Measurements from ENCODE around the gene CCDC186. TPM values are rescaled to one million over a fixed set of nuclear protein-coding genes. Genes with fewer than 3 reads are reported as not detected.

The CCDC186 gene
- total RNA-seq, result 56.4 TPM

DNA sequence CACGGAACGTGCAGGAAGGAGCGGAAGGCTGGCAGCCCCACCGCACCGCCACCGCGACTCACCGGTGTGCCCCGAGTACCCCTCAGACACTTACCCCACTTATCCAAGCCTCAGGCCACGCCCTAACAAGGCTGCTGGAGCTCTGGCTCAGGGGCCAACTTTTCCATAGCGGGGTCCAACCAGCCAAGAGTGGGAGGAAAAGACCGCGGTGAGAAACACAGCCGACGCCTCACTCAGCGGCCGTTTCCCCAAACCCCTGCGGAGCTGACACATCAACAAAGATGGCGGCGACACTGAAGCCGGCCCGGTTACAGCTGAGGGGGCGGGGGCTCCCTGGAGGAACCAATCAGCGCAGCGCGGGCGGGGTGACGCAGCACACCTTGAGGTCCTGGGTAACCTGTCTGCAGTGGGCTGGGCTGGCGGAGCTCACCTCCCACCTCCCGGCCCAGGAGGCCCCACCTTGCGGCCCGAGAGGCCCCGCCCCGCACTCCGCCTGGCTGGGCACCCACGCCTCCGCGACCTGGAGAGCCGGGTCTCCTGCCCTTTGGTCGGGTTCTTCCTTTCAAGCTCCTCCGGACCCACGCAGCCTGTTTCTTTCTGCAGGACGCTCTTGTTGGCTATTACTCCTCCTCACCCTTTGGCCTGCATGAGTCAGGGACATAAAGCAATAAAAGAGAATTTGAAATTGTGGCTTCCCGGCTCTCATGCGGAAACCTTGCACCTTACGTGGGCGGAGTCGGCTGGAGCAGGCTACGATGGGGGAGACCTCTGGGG lies at the start of gene CCDC186:
Gene CCDC186, minus strand, starts transcription at position 283 of the 774 bp plus-strand sequence. CDS start 10,935 bp downstream, outside the sequence.
- DNase-seq, result peak; percentile 64

DNA sequence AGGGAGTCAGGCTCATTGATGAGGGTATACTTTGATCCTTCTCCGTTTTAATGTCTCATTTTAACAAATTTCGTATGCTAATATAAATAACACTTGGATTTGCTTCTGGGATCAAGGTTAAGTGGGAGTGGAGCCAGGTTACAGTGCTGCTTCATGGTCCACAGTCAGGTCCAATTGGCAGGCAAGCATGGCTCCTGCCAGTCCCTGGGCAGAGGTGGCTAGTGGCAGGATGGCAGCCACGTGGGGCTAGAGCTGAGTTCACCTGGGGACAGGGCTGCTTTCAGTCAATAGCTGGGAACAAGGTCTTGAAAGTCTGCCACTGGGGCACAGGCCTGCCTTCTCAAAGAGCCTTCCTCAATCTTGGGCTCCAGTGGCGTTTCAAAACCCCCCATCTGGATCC lies 49.1 kb upstream of the CCDC186 start:
- DNase-seq, result no peak

DNA sequence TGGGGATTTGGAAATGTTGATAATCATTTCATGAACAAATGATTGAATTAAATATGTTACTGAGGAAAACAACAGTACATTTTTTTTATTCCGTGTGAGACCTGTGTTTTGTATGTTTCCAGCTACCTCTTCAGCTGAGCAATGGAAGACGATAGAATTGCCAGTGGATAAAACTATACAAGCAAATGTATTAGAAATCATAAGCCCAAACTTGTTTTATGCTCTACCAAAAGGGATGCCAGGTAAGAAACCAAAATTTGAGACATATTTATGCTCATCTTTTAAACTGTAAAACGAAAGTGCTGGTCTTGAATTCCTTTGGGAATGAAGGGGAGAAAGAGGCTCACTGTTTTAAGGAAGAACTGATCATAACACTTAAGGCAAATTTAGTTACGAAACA lies 47.2 kb upstream of the CCDC186 start:
- no peak for DNase-seq

DNA sequence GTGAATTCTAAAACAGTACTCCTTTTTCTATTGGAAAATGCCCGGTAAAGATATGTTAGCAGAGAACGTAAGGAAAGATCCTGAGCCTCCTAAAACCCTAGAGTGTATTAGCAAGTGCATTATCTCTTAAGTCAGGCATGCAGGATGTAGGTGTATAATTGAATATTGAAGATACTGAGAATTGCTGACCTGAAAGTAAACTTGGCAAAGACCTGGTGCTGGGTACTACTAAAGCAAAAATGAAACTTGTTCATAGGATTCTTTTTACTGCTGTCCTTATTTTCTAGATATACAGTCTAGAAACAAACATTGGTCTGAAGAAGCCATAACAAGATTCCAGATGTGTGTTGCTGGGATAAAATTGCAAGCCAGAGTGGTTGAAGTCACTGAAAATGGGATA lies 46.3 kb upstream of the CCDC186 start:
- DNase-seq, result no peak

DNA sequence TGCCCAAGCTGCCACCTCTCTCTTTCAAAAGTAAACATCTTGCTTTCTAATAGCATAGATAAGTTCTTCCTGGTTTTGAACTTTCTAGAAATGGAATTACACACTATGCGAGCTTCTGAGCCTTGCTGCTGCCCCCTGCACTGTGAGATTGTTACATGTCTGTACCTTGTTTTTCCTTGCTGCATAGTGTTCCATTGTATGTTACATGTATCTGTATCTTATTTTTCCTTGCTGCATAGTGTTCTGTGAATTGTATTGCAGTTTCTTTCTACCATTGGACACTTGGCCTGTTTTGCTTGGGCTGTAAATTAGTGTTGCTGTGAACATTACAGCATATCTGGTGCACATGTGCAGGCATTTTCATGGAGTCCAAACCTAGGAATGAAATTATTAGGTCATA lies 41.0 kb upstream of the CCDC186 start:
- DNase-seq, result no peak

DNA sequence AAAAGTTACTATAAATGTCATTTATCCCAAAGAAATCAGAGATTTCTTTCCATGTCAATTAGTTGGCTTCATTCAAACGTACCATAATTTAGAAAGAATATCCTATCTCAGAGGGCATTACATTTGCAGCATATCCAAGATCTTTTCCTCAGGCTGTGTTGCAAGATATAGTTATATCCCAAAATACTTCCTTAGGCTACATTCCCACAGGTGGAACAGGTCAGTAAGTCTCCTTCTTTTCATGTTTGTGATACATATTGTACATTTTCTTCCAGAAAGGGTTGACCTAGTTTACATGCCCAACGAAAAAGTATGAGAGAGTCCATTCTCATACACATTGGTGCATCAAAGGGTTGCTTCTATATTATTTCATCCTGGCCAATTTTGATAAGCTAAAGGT lies 38.1 kb upstream of the CCDC186 start:
- DNase-seq, result no peak

DNA sequence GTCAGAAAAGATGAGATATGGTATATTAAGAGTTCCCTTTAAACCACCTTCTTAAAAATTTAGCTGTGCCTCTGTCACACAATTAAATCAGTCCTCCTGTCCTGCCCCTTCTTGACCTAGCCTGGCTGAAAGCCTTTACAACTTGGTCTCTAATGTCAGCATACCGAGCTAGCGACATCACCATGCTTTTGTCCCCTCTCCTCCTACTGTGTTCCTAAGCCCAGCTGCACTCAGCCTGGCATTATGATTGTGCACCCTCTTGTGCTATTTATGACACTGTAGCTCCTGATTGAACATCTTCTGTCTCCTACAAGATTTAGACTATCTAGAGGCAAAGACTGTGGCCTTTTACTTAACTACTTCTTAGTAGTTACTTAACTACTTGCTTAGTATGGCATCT lies 34.3 kb upstream of the CCDC186 start:
- no peak for DNase-seq

DNA sequence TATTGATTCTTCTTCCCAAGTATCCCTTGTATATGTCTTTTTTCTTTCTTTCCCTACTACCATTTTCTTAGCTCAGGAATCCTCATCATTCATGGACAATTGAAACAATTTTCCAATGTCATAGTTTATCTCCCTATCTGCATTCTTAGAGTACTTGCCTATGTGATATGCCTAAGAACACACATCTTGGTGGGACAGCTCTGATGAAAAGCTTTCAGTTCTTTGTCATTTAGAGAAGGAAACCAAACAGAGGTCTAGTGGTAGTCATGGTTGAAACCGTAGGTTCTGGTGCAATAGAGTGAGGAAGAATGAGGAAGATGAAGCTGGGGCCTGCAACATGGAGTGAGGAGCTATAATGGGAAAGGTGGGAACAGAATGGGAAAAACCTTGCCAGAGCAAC lies 33.3 kb upstream of the CCDC186 start:
- DNase-seq, result no peak

DNA sequence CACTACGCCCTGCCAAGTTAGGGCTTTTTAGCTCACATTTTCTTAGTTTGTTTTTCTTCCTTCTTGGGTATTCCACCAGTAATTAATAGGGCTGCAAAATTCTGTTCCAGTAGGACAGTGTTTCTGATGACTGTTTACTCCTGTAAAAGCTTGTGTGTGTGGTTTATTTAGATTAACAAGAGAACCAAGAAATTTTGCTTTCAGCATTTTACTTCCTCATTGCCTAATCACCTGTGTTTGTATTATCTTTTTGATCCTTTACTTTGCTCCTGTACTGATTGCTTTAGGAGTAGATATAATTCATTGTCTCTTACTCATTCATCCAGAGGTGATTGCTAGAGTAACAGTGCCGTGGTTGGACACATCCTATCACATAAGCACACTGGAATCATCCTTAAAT lies 32.9 kb upstream of the CCDC186 start:
- no peak for DNase-seq

DNA sequence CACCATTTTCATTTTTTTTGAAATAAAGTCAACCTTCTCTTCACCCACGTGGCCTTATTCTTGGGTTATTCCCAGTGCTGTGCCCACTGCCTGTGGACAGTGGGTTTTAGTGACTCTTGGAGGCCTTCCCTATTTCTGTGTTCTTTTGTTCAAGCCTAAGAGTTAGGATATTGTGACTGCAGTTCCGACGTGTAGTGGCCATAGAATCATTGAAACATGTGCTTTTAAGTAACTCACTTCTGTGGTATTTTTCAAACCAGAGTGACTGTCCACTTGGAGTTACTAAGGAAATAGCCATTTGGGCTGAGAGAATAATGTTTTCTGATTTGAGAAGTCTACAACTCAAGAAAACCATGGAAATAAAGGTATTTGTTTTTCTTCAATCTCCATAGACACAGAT lies 28.8 kb upstream of the CCDC186 start:
- no peak for DNase-seq

DNA sequence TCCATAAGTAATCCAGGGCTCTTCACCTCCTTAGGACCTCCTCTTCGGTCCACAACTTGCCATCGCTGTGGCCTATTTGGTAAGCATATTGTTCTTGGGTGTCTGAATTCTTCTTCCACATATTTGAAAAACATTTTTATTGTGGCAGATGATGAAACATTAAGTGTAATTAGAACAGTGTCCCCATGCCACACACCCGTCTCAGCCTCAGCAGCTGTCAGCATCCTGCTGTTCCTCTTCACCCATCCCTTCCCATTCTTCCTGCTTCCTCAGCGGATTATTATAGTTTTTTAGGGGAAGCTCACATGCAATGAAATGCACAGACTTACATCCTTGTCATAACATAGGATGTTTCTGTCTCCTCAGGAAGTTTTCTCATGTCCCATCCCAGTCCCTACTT lies 25.2 kb upstream of the CCDC186 start:
- no peak for DNase-seq

DNA sequence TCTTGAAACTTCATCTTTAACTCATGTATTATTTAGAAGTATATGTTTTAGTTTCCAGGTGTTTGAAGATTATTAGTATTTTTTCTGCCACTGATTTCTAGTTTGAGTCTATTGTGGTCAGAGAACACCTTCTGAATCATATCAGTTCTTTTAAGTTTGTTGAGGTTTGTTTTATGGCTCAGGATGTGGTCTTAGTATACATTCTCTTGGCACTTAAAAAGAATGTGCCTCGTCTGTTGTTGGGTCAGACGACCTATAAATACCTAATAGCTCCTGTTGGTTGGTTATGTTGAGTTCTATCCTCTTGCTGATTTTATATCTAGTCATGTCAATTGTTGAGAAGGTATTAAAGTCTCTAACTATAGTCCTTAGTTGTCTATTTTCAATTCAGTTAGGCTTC lies 21.1 kb upstream of the CCDC186 start:
- no peak for DNase-seq

DNA sequence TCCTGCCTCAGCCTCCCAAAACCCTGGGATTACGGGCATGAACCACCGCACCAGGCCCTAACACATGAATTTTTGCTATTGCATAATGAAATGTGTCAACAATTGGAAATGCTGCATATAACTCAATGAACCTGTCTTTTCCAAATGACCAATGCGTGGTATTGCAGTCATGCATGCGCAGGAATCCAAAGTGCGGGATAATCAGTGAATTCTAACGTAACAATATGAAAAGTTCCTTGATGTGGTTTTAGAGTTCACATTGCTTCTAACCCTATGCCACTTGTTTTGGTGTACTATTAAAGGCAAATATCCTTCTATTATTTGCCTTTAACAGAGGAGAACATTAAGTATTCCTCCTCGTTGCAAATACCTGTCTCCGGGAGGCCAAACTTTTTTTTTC lies 15.7 kb upstream of the CCDC186 start:
- no peak for DNase-seq

DNA sequence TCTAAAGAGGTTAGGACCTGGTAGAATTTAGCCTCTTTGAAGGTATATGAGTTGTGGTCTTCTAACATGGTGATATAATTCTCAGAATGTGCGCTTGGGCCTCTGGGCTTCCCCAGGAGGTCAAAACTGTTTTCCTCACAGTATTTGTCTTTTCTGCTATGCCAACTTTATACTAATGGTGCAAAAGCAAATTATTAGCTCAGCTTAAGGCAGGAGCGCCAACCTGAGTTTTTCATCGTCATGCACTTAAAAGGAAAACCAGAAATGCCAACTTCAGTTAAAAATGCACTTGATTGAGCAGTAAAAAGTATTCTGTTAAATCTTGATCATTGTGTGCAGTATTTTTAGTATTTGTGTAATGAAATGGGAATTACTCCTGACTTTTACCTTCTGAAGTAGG lies 14.9 kb upstream of the CCDC186 start:
- DNase-seq, result no peak

DNA sequence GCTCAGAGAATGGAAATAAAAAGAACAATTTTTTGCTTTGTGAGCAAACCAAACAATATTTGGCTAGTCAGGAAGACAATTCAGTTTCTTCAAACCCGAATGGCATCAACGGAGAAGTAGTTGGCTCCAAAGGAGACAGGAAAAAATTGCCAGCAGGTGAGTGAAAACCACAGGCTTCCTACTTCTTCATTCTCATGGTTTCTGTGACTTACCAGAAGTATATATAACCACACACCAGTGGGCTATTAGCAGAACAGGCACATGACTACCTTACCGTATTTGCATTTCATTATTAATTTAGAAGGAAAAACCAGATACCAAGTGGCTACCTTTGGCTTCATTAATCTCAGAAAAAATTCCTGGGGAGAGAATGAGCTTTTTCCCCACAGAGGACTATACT lies 14.0 kb upstream of the CCDC186 start:
- no peak for DNase-seq

DNA sequence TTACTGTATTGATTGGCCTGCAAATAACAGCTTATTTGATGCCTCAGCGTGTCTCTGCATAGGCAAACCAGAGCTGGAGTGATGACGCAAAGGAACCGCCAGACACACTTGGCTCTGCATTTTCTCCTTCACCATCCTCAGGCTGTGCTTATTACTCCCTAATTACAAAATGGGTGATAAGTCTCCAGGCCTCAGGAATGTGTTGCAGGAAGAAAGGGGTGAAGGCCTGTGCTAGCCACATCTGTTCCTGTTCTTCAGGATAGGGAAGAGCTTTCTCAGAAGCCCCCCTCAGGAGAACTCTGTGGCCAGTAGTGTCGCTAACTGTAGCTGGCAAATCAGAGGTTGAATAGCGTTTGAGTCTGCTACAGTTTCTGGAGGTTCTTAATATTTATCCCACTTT lies 10.3 kb upstream of the CCDC186 start:
- DNase-seq, result no peak

DNA sequence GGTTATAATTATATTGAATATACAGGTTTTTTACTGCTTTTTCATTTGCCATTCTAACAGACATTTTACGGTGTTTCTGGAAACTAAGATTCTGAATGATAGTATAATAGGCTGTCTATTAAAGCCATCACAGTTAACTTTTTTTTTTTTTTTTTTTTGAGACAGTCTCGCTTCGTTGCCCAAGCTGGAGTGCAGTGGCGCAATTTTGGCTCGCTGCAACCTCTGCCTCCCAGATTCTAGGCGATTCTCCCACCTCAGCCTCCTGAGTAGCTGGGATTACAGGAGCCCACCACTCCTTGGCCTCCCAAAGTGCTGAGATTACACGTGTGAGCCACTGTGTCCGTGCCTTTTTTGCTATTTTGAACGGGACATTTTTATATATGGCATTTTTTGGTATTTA lies 9.6 kb upstream of the CCDC186 start:
- DNase-seq, result no peak

DNA sequence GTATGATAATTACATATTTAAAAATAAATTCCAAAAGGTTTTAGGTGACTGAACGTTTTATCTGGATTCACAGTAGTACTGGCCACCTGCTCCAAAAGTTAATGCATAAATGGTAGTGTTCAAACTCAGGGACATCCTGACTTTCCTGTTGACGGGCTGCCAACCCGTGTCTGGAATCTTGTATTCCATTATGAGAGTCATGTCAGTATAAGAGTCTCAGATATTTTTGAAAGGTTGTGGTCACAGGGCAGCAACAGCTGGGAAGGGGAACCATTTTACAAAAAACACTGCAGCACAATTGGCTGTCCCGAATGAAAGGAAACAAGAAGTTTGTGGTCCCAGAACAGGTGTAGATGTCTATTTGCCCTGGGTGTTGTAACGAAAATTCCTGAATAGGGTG lies 8.0 kb upstream of the CCDC186 start:
- DNase-seq, result no peak

DNA sequence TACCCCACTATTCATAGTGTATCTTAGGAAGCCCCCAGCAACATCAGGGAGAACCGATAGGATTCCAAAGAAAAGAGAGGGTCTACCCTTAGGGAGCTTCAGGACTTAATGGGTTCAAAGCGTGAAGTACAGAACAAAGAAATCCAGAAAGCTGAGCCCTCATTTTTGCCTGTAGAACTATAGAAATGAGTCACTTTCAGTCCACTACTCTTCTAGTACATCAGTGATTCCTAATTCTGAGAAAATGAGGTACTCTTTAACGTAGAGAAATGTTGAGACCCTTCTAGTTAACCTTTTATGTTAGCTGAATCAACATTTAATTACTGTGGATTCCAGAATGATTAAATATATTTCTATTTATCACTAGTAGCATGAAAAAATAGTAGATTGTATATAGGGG lies 6.9 kb upstream of the CCDC186 start:
- no peak for DNase-seq

DNA sequence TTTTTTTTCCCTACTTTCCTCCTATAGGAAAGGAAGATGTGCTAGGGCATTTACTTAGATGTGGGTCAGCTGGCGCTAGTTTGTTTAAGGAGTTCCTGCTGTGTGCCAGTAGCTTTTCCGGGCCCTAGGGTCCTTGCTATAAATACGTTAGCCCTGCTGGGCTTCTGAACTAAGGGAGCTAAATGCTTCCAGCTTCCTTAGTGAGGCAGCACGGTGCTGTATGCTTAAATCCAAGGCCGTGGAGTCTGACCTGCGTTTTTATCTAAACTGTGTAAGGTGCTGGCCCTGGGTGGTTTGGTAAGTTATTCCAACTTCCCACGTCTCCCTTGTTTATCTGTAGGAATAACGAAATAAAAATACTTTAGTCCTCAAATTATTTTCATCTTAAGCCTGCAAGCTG lies 5.7 kb upstream of the CCDC186 start:
- DNase-seq, result no peak

DNA sequence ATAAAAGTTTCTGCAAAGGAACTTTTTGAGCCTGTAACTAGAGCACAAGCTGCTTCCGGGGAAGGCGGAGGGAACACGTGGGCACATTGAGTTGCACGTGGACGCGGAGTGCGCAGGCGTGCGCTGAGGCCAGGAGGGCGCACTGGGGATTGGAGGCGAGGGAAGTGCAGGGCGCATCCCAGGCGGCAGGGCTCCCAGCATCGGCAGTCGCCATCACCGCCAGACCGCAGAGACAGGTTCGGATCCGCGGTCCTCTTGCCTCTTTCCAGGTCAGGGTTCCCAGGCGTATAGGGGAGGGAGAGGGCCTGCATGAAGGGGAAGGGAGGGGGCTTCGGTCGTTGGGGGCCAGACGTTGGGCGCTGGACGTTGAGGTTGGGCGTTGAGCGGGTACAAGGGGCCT lies 5.1 kb upstream of the CCDC186 start, which contains the start of gene TDRD1:
Gene TDRD1, plus strand, starts transcription at position 206 of the 400 bp plus-strand sequence. CDS start 8,479 bp downstream, outside the sequence.
- no peak for DNase-seq

DNA sequence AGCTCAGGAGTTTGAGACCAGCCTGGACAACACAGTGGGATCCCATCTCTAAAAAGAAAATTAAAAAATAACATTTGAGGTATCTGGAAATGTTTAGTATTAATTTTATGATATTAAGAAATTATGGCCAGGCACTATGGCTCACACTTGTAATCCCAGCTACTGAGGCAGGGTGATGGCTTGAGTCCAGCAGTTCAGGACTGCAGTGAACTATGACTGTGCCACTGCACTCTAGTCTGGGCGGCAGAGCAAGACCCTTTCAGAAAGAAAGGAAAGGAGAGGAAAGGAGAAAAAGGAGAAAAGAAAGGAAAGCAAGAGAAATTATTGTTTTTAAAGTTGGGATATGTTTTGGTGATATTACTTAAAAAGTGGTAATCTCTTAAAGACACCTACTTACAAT lies 2.5 kb upstream of the CCDC186 start:
- no peak for DNase-seq

DNA sequence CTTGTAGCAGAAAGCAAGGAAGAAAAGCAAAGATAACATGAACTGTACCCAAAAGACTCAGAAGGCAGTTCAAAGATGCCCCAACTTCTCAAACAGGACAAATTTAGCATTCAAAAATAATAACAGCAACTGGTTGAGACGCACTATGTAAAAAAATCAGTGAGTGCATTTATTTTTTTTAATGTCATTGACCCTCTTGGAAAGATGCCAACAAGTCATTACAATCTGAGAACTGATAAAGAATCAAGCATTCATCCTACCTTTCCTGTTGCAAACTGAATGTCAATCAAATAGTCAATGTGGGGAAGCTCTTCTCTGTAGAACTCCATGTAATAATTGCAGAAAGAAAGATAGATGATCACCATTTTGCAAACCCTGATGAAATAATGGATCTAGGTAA lies 1.7 kb upstream of the CCDC186 start:
- DNase-seq, result no peak

DNA sequence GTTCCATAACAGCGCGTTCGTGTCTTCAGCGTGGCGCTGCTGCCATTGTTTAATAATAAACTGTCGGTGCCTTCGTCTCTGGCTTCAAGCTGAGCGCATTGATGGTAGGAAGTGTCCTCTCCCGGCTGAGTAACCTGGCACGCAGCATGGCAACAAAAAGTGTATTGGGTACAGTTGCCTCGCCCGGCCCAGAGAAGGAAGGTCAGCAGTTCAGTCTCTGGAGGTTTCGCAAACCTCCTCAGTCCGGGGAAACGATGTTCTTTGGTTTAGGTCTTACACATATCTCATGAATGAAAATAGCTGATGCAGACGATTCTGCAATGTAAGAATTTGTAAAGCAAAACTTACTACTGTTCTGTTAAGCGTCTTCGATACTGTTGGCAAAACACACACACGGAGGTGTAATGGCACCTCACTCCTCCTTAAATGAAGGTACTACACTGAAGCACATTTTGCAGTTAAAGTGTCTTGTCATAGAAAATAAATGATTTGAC lies 739 bp upstream of the CCDC186 start:
- DNase-seq, result no peak

DNA sequence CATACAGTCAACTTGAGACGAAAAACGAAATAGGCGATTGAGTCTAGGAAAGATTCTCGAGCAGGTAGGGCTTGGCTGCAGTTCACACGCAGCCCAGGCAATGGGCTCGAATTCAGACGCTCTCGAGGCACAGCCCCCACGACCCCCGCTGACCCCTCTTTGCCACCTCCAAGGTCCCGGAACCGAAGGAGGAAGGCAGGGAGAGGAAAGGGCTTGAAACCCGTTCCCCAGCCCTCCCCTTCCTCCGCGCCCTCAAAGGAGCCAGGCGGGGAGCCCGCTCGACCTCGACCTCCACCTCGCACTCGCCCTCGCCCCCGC lies 441 bp downstream of the CCDC186 start:
- DNase-seq, result no peak

All from skin of body (tissue), 2 donors.